Measurements from ENCODE around the gene SPDYE17. TPM values are rescaled to one million over a fixed set of nuclear protein-coding genes. Genes with fewer than 3 reads are reported as not detected.
"Not testable (repeated sequence)": the region's sequence is repeated elsewhere in the genome, so short reads cannot be mapped to it uniquely, and the experiment has no call there.

SPDYE17 gene, protein sequence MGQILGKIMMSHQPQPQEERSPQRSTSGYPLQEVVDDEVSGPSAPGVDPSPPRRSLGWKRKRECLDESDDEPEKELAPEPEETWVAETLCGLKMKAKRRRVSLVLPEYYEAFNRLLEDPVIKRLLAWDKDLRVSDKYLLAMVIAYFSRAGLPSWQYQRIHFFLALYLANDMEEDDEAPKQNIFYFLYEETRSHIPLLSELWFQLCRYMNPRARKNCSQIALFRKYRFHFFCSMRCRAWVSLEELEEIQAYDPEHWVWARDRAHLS
- 0.22 TPM in 1 of 2 replicates, not detected in the other for total RNA-seq (2014; rRNA removed; shearing (Covaris generic))
- not detected in 2 replicates for polyA plus RNA-seq (2014; cell fraction: nucleus; rRNA removed)

DNA sequence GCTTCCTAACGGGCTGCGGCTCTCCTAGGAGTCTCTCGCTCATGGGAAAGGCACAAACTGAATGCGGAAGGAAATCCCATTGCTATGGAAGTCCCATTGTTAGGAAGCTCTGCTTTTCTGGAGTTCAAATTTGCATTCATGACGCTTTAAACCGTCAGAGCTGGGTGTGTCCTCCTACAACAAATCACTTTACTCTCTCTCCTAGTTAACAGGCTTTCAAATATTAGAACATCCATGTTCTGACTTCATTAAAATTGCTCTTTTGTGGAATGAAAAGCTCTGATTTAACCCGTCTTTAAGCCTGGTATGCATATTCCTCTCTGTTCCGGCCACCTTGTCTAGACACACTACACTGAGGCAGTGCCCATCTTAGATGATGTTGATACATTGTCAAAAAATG lies at the start of gene SPDYE17:
TSS of gene SPDYE17 (minus strand) at position 101 of the 400 bp plus-strand sequence. CDS start 1,791 bp downstream, outside the sequence.
- DNase-seq (ENCODE audit: extremely low read depth, low read depth) = not testable (repeated sequence)

DNA sequence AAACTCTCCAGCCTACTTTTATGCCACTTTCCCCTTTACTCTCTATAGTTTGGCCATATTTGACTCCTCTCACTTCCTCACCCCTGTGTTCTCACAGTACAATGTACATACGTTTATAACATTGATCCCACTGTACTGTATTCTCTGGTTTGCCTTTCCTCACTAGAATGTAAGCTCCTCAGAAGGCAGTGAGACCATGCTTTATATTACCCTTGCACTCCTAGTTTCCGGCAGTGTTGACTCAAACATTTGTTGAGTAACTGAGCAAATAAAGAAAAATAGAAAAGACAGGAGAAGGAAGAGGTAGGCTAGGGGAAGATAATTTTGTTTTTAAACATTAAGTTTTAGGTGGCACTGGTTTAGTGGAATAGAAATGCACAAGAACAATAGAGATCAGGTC lies 48.1 kb upstream of the SPDYE17 start:
- not testable (repeated sequence) for DNase-seq (ENCODE audit: extremely low read depth, low read depth)

DNA sequence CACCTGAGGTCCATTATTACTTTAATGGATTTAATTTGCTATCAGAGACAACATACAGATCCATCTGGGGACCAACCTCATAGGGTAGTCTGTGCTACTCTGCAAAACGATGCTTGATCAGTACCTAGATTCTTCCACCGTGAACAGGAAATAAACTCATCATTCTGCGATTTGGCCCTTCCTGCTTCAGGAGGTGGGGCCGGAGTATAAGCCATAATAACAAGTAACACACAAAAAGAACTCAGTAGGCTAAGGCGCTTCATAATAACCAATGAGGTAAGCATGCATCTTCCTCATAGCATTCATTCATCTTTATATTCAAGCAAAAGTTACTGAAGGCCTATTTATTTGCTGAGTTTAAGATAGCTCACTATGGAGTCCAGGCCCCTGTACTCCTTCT lies 47.5 kb upstream of the SPDYE17 start:
- not testable (repeated sequence) for DNase-seq (ENCODE audit: extremely low read depth, low read depth)

DNA sequence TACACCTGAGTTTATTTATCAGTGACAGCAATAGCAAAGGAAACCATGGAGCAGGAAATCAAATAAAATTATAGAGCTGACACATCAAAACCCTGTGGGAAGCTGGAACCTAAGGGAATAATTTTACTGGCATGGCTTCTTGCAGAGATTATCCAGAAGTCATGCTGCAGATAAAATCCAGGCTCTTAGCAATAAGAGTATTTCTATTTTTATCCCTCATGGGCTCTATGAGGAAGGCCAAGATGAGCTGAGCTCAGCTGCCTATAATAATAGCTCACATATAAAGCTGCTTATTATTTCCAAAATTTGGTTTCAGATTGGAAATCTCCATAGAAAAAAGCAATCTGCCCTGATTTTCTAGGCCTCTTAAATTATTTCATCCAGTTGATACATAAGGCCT lies 47.0 kb upstream of the SPDYE17 start:
- not testable (repeated sequence) for DNase-seq (ENCODE audit: extremely low read depth, low read depth)

DNA sequence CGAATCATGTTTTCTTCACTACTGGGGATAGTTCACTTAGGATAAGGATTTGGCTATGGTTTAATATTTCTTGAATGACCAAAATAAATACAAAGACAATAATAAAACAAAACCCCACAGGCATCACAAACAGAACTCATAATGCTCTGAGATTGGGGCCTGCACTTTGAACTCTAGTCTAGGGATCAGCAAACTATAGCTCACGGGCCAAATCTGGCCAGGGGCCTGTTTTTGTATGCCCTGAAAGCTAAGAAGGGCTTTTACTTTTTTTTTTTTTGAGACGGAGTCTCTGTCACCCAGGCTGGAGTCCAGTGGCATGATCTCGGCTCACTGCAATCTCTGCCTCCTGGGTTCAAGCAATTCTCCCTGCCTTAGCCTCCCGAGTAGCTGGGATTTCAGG lies 44.9 kb upstream of the SPDYE17 start:
- DNase-seq (ENCODE audit: extremely low read depth, low read depth) = not testable (repeated sequence)

DNA sequence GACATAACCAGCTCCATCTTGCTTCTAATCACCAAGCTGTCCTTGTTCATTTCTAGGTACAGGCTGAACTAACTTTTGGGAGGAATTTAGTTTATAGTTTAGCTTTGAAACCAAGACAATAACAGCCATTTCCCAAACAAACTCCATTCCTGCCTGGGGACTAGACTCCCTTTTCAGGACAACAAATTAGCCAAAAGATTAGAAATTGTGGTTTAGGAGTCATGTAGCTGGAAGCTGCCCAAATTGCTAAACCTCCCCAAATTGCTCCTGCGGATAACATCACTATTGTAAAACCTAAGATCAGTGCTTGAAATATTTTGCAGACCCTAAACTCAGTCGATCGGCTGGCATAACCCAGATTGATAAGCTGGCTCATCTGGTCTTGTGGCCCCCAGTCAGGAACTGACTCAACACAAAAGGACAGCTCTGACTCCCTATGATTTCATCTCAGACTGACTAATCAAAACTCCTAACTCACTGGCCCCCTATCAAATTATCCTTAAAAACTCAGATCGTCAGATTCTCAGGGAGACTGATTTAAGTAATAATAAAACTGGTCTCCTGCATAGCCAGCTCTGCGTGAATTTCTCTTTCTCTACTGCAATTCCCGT lies 42.7 kb upstream of the SPDYE17 start:
- DNase-seq (ENCODE audit: extremely low read depth, low read depth) = not testable (repeated sequence)

DNA sequence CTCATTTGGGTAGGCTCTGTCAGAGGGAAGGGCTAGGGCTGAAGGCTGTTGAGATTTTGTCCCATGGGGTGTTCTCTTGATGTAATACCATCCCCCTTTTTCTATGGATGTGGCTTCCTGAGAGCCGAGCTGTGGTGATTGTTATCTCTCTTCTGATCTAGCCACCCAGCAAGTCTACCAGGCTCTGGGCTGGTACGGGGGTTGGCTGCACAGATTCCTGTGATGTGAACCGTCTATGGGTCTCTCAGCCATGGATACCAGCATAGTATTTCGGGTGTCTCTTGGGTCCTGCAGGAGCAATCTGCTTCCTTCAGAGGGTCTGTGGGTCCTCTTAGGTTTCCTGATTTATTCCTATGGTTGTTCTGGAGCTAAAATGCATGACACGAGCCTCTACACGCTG lies 38.9 kb upstream of the SPDYE17 start:
- DNase-seq (ENCODE audit: extremely low read depth, low read depth) = not testable (repeated sequence)

DNA sequence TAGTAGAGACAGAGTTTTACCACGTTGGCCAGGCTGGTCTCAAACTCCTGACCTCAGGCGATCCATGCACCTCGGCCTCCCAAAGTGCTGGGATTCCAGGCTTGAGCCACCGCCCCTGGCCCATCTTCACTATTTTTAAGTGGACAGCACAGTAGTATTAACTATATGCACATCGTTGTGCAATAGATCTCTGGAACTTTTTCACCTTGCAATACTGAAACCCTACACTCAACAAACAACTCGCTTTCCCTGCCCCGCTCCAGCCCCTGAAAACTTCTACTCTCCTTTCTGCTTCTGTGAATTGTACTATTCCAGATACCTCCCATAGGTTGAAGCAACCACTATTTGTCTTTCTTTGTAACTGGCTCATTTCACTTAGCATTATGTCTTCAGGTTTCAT lies 33.7 kb upstream of the SPDYE17 start:
- not testable (repeated sequence) for DNase-seq (ENCODE audit: extremely low read depth, low read depth)

DNA sequence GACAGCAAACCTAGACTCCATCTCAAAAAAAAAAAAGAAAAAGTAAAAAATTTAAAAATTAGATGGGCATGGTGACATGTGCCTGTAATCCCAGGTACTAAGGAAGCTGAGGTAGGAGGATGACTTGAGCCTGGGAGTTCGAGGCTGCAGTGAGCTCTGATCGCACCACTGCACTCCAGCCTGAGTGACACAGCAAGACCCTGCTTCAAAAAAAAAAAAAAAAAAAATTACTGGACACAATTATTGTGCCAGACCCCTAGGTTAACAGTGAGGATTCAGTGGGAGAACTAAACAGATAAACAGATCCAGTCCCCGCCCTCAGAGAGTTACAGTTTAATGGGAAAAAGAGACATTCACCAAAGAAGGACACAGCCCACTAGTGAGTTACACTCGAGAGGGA lies 31.6 kb upstream of the SPDYE17 start:
- DNase-seq (ENCODE audit: extremely low read depth, low read depth) = not testable (repeated sequence)

DNA sequence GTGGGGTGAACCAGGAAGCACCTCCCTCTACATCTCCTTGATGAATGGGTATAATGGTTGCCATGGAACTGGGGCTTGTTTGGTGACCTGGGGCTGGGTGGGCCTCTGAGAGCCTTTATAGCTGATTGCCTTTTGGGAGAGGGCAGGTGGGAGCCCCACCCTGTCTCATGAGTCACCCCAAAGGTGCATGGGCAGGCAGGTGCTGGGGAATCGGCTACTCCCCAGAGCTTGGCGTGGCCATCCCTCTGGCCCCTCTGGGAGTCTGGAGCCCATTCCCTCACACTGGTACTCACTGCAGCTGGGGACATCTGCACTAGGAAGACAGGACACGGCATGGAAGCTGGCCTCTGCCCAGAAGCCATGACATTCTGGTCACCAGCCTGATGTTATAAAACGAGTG lies 30.4 kb upstream of the SPDYE17 start, which contains the start of gene SPDYE18:
TSS of gene SPDYE18 (minus strand) at position 2 of the 400 bp plus-strand sequence. CDS start 2,046 bp downstream, outside the sequence.
- DNase-seq (ENCODE audit: extremely low read depth, low read depth) = not testable (repeated sequence)

DNA sequence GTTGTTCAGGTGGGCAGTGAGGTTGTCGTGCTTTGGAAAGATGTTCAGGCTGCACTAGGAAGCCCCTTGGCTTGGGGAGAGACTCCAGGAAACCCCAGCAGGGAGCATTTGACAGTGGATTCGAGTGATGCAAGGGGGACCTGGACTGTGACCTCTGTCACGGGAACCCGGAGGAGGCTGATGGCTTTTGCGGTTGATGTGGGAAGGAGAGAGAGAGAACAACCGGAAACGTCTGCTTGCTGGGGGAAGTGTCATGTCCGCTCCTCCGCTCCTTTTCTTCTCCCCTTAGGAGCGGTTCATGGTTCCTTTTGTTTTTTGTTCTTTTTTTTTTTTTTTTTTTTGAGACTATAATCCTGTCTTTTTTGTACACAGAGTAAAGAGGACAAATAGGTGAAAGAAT lies 5.8 kb downstream of the SPDYE17 start:
- DNase-seq (ENCODE audit: extremely low read depth, low read depth) = not testable (repeated sequence)

DNA sequence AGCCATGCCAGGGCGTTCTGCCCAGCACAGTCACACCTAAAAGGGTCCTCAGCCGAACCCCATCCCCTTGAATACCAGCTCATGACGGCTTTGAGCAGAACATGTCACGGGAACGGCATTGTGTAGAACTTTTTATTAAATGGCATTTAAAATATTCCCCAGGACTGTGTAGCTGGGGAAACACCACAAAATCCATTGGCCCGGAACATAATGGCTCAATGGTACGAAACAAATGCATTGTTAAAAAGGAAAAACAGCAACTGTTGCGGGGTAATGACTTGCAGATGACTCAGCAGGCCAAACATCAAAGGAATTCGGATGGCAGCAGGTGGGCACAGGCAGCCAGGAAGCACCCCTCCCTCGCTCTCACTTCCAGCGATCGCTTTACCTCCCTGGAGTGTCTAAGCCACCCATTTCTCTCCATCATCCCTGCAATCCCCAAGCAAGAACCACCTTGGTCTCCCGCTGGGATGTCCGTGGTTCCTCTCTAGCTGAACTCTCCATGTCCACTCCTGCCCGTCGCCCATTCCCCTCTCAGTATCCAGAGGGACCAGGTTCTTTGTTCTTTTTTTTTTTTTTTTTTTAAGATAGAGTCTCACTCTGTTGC lies 22.0 kb downstream of the SPDYE17 start:
- DNase-seq (ENCODE audit: extremely low read depth, low read depth) = not testable (repeated sequence)

DNA sequence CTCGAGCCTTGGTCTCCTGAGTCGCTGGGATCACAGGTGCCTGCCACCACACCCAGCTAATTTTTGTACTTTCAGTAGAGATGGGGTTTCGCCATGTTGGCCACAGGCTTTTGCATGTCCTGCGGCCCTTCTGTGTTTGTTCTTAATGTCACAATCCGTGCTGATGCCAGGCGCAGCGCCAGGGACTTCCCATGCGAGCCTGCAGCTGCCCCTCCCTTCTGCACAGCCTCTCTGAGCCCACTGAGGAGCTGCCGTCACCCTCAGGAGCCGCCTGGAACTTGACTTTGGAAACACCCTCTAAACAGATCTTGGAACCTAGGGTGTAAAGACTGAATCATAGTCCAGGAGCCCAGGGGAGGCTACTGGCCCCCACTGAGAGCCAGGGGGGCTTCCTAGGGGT lies 24.2 kb downstream of the SPDYE17 start:
- peak; percentile 76 for DNase-seq (ENCODE audit: extremely low read depth, low read depth)

DNA sequence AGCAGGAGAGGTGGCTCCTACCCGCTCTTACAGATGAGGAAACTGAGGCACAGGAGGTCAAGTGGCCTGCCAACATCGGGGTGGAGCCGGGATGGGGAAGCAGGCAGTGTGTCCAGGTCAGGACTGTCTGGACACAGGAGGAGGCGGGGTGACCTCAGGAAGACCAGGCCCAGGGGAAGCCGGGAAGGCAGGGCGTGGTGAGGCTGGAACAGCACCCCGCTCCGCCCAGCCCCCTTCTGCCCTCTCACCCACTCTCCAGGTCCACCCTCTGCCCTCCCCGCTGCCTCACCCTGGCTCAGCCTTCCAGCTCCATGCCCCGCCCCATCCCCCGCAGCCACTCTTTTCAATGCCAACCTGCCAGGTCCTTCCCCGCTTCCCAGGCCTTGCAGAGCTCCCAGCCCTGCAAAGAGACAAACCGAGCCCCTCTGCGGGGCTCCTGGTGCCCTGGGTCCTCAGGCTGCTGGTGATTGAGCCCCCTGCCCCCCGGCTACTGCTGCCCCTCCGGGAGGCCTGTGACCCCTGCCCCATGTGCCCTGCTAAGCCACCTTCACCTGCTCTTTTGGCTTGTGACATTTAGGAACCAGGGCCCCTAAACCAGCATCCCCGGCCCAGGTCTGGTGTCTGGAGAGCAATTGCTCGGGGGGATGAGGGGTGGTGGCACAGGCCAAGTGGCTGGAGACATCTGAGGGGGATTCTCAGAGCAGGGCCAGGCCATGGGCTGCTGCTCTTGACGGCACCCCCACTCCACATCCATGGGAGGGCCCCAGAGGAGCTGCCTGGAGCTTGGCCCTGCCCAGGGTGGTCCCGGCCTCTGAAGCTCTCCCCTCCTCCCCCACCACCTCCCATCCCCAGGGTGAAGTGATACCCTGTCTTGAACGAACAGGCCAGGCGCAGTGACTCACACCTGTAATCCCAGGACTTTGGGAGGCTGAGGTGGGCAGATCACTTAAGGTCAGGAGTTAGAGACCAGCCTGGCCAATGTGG lies 25.7 kb downstream of the SPDYE17 start:
- DNase-seq (ENCODE audit: extremely low read depth, low read depth) = not testable (repeated sequence)

DNA sequence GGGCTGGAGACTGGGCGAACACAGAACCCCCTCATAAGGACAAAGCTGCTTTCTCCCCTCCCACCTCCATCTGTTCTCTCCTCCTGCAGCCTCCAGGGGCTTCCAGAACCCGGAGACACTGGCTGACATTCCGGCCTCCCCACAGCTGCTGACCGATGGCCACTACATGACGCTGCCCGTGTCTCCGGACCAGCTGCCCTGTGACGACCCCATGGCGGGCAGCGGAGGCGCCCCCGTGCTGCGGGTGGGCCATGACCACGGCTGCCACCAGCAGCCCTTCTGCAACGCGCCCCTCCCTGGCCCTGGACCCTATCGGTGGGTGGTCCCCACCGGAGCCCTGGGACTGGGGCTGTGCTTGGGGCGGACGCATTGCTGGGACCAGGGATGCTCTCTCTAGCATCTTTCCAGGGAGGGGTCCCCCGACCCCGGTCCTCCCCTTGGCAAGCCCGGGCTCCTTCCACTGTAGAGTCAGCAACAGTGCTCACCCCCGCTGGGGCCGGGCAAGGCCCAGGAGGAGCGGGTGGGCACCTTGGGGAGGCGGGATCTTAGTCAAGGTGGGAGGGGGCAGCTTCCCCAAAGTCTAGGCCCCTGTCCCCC lies 26.6 kb downstream of the SPDYE17 start:
- DNase-seq (ENCODE audit: extremely low read depth, low read depth) = not testable (repeated sequence)

DNA sequence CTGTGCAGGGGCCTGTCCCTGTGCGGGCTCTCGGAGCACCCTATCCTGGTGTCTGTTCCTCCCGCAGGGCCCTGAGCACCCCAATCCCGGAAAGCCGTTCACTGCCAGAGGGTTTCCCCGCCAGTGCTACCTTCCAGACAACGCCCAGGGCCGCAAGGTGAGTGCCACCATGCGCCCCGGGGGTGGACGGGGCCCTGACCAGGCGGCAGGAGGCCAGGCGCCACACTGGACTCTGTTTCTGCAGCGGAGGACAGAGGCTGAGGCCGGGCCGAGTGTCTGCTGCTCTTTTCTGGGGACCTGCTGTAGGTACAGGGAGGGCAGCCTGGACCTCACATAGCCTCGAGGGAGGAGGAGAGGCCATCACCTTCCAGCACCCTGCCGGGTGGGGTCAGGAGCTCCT lies 28.0 kb downstream of the SPDYE17 start:
- not testable (repeated sequence) for DNase-seq (ENCODE audit: extremely low read depth, low read depth)

DNA sequence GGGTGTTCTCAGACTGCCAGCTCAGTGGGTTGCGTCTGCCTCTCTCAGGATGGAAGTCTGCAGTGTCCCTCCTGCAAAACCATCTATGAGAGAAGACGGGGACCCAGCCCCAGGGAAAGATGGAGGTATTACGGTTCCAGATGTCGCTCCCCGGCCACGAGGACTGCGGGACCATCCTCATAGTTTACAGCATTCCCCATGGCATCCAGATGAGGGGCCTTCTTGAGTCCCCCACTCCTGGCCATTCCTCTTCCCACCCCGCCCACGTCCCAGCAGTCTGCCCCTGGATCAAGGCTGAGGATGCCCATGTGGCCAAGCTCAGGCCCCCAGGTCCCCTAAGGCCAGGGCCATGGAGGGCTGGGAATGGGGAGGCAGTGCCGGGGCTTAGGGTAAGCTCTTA lies 28.9 kb downstream of the SPDYE17 start:
- not testable (repeated sequence) for DNase-seq (ENCODE audit: extremely low read depth, low read depth)

DNA sequence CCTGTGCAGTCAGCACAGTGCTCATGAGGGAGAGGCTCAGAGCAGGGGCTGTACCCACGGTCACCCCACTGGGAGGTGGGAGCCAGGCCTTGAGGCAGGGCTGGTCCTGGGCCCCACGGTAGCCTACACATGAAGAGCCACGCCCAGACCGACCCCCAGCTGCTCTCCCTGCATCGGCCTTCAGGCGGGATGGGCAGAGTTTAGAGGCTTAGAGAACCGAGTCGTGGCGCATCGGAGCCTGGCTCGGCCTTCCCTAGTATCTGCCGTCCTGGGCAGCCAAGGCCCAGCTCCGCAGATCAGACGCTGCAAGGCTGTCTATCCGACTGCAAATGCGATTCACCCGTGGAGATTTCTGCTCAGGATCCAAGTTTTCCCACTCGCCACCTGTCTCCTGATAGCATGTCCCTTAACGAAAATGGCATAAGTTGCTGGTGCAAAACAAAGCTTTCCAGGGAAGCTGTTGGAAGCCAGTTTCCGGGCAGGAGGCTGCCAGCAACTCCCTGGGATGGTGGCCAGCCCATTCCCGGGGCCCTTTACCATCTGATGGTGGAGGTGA lies 29.4 kb downstream of the SPDYE17 start:
- DNase-seq (ENCODE audit: extremely low read depth, low read depth) = not testable (repeated sequence)

DNA sequence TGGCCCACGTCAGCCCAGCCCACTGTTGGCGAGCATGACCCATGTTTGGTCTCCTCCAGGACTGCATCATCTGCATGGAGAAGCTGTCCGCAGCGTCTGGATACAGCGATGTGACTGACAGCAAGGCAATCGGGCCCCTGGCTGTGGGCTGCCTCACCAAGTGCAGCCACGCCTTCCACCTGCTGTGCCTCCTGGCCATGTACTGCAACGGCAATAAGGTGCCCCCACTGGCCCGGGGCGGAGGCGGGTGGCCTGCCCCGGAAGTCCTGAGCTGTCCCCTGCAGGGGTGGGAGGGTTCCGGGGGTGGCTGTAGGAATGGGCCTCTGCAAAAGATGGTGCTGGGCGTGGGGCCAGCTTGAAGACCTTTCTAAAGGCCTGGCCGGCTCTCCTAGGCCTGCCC lies 30.1 kb downstream of the SPDYE17 start:
- DNase-seq (ENCODE audit: extremely low read depth, low read depth) = not testable (repeated sequence)
